HG02798 (cell line): ENCODE measurements around the gene ZBTB44.
"Not testable (repeated sequence)": the region's sequence is repeated elsewhere in the genome, so short reads cannot be mapped to it uniquely, and the experiment has no call there.

Experiments
- ATAC-seq: cut with Tn5 transposase; IDR thresholded peaks from one replicate; pipeline ENCODE4 v1.9.1; 2021; ENCODE audit warnings: mild to moderate bottlenecking; ENCODE audit not compliant: unreplicated experiment, poor library complexity

ZBTB44 gene, protein sequence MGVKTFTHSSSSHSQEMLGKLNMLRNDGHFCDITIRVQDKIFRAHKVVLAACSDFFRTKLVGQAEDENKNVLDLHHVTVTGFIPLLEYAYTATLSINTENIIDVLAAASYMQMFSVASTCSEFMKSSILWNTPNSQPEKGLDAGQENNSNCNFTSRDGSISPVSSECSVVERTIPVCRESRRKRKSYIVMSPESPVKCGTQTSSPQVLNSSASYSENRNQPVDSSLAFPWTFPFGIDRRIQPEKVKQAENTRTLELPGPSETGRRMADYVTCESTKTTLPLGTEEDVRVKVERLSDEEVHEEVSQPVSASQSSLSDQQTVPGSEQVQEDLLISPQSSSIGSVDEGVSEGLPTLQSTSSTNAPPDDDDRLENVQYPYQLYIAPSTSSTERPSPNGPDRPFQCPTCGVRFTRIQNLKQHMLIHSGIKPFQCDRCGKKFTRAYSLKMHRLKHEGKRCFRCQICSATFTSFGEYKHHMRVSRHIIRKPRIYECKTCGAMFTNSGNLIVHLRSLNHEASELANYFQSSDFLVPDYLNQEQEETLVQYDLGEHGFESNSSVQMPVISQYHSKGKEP

DNA sequence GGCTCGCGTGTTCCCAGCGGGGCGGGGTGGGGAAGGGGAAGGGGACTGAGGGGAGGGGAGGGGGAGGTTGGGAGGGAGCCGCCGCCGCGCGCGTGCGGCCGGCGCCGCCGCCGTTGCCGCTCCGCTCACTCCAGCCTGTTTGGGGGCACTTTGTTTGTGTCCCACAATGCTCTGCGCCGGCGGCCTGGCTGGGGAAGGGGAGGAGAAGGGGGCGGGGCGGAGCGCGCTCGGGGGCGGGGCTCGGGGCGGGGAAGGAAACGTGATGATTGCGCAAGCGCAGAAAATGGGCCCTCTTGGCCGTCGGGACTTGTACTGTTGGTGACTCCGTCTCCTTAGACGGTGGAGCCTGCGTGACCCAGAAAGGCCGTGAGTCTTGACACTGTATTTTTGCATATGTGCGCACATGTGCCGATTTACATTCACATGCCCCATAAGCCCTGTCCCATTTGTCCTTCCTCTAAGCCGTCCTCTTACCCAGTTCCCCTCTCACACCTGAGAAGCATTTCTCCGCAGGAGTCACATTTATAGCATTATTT is at the start of gene ZBTB44:
Gene ZBTB44, minus strand, starts transcription at position 168 of the 536 bp plus-strand sequence. CDS start 53,044 bp downstream, outside the sequence.
- peak; percentile 64 for ATAC-seq

DNA sequence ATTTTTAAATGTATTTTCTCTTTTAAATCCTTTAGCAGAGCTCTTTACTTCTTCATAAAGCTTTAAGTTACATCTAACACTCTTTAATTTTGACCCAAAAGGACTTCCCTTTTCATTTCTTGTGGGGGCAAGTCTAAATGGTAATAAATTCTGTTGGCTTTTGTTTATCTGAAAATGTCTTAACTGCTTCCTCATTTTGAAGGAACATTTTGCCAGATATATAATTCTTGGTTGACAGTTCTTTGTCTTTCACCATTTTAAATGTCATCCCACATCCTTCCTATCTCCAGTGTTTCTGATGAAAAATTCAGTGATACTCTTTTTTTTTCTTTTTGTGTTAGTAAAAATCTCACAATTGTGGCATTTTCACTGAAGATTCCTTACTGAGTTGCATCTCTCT is 44.7 kb upstream of the ZBTB44 start:
- no peak for ATAC-seq

DNA sequence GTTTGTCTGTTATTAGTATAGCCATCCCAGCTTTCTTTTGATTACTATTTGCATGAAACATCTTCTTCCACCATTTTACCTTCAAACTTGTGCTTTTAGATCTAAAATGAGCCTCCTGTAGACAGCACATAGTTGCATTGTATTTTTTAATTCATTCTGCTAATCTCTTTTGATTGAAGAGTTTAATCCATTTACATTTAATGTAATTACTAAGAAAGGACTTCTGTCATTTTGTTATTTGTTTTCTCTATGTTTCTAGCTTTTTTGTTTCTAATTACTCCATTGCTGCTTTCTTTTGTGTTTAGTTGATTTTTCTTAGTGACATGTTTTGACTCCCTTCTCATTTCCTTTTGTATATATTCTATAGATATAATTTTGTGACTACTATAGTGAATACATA is 43.7 kb upstream of the ZBTB44 start:
- no peak for ATAC-seq

DNA sequence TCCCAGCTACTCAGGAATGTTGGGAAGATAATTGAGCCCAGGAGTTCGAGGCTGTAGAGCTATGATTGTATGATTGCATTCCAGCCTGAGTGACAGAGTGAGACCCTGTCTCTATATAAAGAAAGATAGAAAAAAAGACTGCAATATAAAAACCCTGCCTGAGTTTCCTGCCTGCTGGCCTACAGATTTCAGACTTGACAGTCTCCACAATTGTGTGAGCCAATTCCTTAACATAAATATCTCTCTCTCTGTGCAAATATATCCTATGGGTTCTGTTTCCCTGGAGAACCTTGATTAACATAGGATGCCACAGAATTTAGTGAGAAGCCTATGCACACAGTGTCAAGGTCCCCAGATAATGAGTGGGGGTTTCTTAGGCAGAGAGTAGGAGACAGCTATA is 32.5 kb upstream of the ZBTB44 start:
- no peak for ATAC-seq

DNA sequence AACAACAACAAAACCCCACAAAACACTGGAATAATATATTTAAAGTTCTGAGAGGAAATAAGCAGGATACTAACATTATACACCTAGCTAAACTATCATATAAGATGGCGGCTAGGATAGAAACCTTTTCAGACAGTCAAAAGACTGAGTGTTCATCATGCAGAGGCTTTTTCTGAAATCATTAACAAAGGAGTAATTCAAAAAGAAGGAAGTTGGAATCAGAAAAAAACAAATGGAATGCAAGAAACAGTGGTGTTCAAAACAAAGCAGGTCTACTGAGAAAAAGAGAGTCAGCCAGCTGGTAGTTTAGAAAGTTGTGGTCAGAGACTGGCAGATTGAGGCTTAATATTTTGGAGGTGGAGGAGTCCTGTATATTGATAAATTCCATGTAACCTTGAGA is 30.1 kb upstream of the ZBTB44 start:
- no peak for ATAC-seq

DNA sequence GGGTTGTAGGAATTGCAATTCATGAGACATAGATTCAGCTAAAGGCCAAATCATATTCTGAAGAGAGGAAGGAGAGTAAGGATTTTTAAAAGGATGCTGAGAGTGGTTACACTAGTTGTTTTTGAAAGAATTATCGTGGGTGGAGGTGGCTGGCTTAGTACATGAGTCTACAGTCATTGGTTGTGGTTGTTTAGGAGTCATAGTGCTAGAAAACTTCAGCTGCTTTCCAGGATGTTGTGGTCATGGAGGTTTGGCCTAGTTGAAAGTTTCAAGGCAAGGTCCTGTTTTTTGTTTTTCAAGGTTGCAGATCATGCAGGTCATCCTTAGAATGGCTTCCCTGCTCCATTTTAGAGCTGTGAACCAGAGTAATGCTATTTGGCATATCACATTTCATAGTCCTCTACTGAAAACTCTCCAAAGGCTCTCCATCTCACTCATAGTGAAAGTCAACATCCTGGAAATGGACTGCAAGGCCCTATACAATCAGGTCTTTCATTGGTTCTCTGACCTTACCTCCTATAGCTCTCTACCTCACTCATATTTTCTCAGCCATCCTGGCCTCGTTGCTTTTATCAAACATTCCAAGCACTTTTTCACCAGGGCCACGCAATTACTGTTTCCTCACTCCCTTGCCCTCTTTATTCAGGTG is 26.1 kb upstream of the ZBTB44 start:
- ATAC-seq, result no peak

DNA sequence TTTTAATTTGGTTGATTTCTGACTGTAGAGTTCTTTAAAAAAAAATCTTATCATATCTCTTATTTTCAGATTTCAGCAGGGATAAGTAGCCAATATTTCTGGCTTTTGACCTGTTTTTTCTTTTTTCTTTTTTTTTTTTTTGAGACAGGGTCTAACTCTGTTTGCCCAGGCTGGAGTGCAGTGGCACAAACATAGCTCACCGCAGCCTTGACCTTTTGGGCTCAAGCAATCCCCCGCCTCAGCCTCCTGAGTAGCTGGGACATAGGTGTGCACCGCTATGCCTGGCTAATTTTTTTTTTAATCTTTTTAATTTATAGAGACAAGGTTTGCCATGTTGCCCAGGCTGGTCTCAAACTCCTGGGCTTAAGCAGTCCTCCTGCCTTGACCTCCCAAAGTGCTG is 23.9 kb upstream of the ZBTB44 start:
- no peak for ATAC-seq

DNA sequence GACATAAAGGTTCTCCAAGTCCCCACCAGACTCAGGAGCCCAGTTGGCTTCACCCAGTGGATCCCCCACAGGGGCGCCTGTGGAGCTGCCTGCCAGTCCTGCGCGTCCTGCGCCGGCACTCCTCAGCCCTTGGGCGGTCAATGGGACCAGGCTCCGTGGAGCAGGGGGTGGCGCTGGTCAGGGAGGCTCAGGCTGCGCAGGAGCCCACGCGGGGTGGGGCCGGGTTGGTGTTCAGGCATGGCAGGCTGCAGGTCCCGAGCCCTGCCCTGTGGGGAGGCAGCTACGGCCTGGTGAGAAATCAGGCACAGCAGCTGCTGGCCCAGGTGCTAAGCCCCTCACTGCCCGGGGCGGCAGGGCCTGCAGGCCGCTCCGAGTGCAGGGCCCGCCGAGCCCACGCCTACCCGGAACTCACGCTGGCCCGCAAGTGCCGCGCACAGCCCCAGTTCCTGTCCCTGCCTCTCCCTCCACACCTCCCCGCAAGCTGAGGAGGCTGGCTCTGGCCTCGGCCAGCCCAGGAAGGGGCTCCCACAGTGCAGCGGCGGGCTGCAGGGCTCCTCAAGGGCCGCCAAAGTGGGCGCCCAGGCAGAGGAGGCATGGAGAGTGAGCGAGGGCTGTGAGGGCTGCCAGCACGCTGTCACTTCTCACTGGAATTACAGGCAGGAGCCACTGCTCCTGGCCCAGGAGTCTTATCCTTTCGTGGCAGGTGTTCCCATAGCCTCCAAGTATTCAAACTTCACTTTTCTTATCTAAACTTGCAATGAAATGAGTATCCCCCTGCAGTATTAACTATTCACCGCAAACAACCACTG is 22.8 kb upstream of the ZBTB44 start:
- no peak for ATAC-seq

DNA sequence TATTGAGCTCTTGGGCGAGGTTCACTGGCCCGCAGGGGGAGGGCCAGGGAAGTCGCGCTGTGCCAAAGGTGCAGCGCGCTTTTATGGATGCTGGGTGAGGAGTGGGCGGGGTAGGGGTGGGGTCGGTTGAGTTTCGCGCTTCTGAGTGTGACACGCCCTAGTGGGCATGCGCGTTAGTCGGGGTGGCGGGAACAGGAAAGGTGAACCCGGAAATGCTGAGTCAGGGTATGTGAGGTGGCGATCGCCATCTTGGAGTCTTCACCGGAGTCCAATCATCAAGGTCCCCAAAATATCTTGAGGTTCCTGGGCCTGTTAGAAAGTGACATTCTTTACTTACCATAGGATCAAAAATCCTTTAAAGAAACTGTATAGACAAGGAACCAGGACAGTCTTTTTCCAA is 16.7 kb upstream of the ZBTB44 start:
- ATAC-seq, result not testable (repeated sequence)

DNA sequence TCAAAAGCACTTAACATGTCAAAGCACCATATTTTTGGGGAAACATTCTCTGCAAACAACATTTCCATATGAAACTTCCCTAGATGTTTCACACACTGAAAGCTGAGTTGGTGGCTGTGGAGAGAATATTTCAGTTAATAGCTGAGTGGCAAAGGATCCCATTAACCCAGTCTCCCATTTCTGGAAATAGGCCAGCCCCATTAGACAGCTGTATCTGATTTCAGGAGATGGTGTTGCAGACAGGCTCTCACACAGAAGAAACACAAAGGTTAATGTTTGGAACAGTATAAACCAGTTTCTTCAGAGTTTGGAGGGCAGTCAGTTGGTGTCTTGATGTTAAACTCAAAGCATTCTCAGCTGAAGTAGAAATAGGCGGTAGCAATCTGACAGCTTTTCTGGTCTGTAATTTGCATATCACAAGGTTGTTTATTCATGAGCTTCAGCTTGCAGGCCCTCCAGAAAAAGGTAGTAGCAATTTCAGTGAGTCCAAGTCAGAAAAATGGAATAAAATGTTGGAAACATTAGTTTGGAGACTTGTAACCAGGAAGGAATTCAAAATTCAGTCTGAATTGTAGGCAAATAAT is 15.5 kb upstream of the ZBTB44 start:
- no peak for ATAC-seq

DNA sequence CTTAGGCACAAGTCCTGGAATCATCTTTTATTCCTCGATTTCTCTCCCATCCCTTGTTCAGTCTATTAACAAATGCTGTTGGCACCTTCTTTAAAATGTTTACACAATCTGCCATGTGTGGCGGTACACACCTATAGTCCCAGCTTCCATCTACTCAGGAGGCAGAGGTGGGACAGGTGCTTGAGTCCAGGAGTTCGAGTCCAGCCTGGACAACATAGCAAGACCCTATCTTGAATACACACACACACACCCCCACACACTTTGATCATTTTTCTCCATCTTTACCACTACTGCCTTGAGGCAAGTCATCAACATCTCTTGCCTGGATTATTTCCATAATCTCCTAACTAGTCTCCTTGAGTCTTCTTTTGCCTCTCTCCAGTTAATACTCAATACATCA is 13.7 kb upstream of the ZBTB44 start:
- ATAC-seq, result no peak

DNA sequence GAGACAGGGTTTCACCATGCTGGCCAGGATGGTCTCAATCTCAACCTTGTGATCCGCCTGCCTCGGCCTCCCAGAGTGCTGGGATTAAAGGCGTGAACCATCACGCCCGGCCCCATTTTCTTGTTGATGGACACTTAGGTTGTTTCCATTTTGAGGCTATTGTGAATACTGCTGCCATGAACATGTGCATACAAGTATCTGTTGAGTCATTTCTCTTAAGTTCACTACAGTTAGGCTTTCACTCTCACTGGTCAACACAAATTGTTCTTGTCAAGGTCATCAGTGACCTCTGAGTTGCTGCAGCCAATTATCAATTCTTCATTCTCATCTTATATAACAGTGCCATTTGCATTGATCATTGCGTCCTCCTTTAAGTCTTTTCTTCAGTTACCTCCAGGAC is 13.0 kb upstream of the ZBTB44 start:
- ATAC-seq, result no peak

DNA sequence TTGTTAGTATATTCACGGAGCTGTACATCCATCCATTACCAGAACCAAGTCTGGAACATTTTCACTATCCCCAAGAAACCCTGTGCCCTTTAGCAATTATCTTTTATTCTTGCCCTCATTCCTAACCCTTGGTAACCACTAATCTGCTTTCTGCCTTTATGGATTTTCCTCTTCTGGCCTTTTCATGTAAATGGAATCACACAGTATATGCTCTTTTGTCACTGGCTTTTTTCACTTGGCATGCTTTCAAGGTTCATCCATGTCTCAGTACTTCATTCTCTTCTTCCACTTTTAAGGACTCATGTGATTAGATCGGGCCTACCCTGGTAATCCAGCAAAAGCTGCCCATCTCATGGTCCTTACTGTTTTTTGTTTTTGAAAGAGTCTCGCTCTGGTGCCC is 11.0 kb upstream of the ZBTB44 start:
- no peak for ATAC-seq

DNA sequence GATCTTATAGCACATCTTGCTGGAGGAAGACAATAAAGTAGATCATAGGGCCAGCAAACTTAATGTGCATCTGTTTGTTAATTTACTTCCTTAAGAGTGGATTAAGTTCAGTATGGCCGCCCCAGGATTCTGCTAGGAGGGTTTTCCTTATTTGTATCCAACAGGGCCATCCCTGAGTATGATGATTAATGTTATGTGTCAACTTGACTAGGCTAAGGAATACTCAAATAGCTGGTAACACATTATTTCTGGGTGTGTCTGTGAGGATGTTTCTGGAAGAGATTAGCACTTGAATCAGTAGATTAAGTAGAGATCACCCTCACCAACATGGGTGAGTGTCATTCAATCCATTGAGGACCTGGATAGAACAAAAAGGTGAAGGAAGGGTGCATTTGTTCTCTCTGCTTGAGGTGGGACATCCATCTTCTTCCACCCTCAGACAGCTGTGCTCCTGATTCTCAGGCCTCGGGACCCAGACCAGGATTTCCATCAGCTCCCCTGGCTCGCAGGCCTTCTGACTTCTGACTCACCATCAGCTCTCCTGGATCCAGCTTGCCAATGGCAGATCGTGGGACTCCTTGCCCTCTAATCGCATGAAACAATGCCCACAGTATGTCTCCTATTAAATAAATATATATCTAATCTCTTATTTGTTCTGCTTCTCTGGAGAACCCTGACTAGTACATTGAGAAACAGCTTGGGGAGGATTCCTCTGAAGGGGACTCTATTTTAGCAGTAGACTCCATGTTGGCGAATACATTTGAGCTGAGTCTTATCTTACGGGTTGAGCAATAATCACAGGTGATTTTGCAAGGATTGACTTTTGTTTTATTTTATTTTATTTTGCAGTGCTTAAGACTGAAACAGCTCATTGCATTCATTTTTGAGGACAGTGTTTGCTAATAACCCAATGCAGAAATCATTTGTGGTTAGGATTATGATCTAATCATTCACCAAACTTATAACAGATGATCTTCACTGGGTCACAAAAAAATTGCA is 9.0 kb upstream of the ZBTB44 start:
- ATAC-seq, result no peak

DNA sequence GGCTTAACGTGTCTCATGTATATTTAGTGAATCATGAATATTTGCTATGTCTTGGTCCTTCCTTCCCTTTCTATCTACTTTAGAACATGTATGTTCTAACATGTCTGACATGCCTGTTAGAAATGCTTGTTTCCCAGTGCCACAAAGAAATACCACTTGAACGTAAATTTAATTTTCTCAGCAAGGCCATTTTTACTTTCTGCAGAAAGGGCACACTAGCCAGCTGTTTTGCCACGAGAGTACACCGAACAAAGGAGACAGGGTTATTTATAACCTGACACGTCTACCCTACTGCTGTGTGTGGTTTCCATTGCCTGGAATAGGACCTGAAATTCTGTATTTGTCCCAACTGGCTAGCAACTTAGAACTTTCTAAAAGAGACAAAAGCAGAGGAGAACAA is 7.4 kb upstream of the ZBTB44 start:
- no peak for ATAC-seq

DNA sequence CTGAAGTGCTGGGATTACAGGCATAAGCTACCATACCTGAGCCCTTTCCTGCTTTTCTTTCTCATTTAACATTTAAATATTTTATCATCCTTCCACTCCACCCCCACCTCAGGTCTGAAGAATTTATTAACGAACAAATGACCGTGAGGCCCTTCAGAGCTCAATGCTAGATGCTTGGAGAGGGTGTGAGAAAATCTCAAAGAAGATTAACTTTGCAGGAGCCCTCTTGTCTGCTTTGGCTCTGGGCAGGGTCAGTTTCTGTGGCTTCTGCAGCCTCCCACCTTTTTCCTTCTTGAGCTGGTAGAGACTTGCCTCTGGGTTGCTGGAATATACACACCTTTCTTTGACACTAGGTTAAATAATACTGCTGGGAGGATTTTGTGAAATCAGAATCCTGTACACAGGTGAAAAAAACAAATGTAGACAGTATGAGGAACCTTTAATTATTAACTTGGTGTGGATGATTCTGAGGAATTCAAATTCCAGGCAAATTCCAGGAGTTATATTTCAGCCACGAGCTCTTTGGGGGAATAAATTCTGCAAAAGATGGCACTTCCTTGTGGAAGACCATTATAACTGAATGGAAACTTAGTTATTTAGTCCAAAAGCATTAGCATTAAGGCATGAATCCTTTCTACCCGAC is 3.4 kb upstream of the ZBTB44 start:
- ATAC-seq, result no peak

DNA sequence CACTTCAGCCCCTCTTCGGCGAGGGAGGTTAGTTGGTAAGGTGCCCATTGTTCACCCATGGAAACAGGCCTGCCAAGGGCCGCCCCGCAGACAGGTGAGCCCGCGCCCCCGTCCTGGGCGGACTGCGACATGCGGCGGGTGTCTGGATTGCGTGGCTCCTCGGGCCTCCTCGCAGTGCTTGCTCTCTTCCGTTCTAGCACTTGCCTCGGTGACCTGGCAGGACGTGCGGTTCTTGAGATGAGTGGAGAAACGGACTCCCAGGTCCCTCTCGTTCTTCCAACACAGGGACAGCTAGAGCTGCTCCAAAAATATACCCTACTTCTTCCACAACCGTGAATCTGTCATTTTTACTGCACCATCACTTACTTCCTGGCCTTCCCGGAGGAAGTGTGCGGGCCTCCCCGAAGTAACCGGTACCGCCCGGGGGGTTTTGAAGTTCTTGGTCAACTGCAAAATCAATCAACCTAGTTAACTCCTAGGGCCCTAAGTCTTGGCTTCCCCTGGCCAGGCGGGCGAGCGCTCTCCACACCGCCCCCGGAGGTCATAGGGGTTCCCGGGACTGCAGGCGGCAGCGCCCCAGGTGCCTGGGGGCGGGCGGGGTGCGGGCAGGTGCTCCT is 745 bp upstream of the ZBTB44 start:
- ATAC-seq, result peak; percentile 35

DNA sequence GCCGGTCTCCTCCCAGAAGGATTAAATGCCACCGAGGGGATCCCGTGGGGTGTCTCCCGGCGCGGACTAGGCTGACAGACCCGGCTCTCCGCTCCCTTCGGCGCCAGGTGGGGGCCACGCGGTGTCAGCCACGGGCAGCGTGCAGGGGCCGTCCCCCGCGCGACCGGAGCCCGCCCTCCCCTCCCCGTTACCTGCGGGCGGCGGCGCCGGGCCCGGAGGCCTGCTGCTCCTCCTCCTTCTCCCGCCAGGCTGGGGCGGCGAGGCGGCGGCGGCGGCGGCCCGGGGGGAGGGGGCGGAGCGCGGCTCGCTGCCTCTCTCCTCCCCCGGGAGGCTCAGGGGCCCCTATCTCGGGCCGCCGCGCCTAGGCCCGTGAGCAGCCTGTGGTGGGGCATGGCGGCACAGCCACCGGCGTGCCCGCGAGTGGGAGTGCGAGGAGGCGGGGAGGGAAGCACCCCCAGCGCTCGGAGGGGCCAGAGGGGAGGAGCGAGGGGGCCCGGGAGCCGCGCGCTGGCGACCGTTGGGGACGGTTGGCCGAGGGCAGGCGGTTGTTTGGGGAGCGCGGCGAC is 450 bp downstream of the ZBTB44 start:
- peak; percentile 72 for ATAC-seq
